Mucosa of stomach (tissue), 1 donor: ENCODE results near the gene RAMACL.

ENCODE experiments used
- H3K27me3 ChIP-seq: one replicate; pipeline ENCODE4 v1.7.0; 2013; ENCODE audit warnings: mild to moderate bottlenecking, low read length; ENCODE audit not compliant: control insufficient read depth, insufficient read depth
- H3K36me3 ChIP-seq: one replicate; pipeline ENCODE4 v1.7.0; 2013; ENCODE audit warnings: low read length; ENCODE audit not compliant: control insufficient read depth, insufficient read depth
- H3K4me1 ChIP-seq: one replicate; pipeline ENCODE4 v1.7.0; 2013; ENCODE audit warnings: mild to moderate bottlenecking, low read length; ENCODE audit not compliant: control insufficient read depth, insufficient read depth
- H3K4me3 ChIP-seq: one replicate; pipeline ENCODE4 v1.7.0; 2013; ENCODE audit warnings: low read length
- H3K9ac ChIP-seq: one replicate; pipeline ENCODE4 v1.7.0; 2013; ENCODE audit warnings: mild to moderate bottlenecking, low read length, moderate library complexity
- H3K9me3 ChIP-seq: one replicate; pipeline ENCODE4 v1.7.0; 2013; ENCODE audit warnings: mild to moderate bottlenecking, low read length, moderate library complexity; ENCODE audit not compliant: control insufficient read depth
- donor health status: Pancreatic carcinoma.

RAMACL gene

DNA sequence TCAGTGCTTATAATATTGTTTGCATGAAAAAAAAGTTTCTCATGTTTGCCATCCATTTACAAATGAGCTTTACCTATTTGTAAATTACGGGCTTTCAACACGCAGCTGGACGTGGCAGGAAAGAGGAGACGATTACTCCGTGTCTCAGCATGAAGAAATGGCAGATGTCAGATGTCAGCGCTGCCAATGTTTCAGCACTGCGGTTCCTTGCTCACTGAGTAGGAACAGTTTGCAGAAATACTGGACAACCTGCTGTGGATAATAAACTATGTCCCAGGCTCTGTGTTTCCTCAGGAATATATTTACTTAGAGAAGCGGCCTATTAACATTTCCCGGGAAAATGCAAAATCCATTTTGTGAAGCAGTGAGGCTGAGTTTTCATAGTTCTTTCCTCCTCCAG, 22.7 kb downstream of the RAMACL start:
- Histone ChIP-seq H3K36me3 (no peaks in the 10 kb centered on the region), H3K27me3 (no peaks in the 10 kb centered on the region), H3K4me3 (no peak overlapping the region), H3K4me1 (no peaks in the 10 kb centered on the region), H3K9me3 (no peaks in the 10 kb centered on the region), H3K9ac (no peak overlapping the region)

DNA sequence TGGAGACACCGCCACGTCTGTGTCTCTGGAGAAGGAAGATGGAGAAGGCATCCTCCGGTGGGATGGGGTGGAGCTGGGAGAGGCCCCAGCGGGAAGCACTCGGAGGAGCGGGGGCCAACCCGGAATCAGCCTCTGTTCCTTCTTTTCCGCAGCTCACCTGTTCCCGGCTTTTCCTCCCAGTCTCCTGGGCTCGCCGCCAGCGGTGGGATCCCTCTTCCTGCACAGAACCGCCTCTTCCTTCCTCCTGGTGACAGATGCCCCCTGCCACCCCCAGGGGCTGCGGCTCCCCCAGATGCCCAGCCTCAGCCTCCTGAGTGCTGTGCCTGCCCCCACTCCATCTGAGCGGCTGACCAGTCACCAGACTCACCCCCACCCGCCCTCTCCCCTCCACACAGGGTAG, 23.3 kb downstream of the RAMACL start:
- Histone ChIP-seq H3K9ac (no peak overlapping the region), H3K27me3 (no peaks in the 10 kb centered on the region), H3K4me1 (no peaks in the 10 kb centered on the region)

DNA sequence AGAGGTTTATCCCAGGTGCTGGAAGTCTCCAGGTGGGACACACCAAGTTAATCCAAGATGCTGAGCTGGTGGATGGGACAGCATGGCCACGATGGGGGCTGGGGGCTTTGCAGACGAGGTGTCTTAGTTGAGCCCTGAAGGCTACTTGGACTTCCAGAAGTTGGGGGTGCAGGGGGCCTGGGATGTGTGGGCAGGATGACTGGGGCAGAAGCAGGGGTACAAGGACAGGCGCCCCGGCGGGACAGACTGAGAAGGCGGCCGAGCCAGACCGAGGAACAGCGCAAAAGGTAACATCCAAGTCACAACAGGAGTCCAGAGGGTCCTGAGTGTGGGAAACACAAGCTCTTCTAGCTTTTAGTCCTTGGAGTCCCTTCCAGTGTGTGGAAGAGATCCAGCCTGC, 23.8 kb downstream of the RAMACL start:
- H3K4me1 ChIP-seq: no peaks in the 10 kb centered on the region
- H3K9me3 ChIP-seq: no peaks in the 10 kb centered on the region
- no peaks in the 10 kb centered on the region for H3K36me3 ChIP-seq
- H3K4me3 ChIP-seq: no peak overlapping the region
- no peak overlapping the region for H3K9ac ChIP-seq
- H3K27me3 ChIP-seq: no peaks in the 10 kb centered on the region

More for the DNA sequence above, 23.3 kb downstream of the RAMACL start:
- Histone ChIP-seq H3K36me3 (no peaks in the 10 kb centered on the region), H3K4me3 (no peak overlapping the region), H3K9me3 (no peaks in the 10 kb centered on the region)

DNA sequence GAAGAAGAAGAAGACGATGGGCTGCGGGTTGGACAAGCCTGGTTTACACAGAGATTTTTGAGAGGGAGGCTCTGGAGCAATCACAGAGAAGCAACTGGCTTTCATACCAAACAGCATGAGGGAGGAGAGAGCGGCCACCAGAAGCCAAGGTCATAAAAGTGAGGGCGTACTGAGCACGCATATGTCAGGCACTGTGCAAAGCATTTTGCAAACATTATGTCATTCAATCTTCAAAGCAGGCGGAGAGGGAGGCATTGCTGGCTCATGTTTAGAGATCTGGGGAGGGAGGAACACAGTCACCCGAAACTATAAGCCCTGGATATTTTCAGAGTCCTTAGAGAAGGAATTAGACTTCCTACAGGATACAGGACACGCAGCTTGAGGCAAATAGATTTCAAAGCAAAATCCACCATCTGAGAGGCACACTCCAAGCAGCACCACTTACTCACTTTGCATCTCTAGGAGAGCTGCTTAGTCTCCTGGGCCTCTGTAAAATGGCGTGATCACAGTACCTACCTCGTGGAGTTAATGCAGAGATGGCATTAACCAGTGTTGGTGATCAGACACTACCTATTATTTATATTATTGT, 24.6 kb downstream of the RAMACL start:
- Histone ChIP-seq H3K9me3 (no peaks in the 10 kb centered on the region), H3K36me3 (no peaks in the 10 kb centered on the region), H3K9ac (no peak overlapping the region), H3K4me1 (peaks cover under 1% of the 10 kb centered on the region), H3K27me3 (no peaks in the 10 kb centered on the region), H3K4me3 (no peak overlapping the region)

DNA sequence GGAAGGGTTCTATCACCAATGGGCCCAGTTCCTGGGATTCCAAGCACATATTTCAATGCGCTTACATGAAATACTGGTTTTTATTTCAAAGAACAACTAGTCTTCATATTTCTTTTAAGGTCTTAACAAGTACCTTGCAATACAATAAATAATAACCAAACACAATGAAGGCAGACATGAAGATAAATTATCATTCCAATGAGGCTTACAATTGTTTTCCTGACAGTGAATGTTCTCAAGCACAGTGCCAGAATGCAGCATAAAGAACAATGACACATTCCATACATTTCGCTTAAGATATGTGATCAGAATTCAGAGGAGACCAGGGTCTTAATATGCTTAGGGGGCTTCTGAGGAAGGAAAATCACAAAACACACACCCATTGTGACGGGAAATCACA, 26.3 kb downstream of the RAMACL start:
- H3K36me3 ChIP-seq: no peaks in the 10 kb centered on the region
- no peak overlapping the region for H3K9ac ChIP-seq
- no peaks in the 10 kb centered on the region for H3K9me3 ChIP-seq
- peaks cover 11% of the 10 kb centered on the region for H3K4me1 ChIP-seq
- H3K4me3 ChIP-seq: no peak overlapping the region
- H3K27me3 ChIP-seq: no peaks in the 10 kb centered on the region

DNA sequence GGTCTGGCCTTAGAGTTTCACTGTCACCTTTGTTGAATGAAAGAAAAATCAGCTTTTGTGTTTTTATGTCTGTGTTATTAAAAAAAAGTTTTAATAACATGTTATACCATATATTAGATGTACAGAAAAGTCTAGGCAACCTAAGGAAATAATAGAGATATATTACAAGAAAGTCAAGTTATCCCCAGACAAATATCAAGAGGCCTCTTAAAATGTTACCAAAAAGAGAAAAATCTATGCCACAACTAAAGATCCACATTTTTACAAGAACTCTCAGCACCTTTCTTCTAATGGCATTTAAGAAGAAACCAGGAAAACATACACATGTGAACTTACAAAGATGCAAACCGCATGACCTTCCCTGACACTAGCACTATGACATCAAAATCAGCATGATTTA, 26.8 kb downstream of the RAMACL start:
- Histone ChIP-seq H3K27me3 (no peaks in the 10 kb centered on the region), H3K36me3 (no peaks in the 10 kb centered on the region), H3K4me1 (peaks cover 11% of the 10 kb centered on the region), H3K9ac (no peak overlapping the region), H3K9me3 (no peaks in the 10 kb centered on the region), H3K4me3 (no peak overlapping the region)

DNA sequence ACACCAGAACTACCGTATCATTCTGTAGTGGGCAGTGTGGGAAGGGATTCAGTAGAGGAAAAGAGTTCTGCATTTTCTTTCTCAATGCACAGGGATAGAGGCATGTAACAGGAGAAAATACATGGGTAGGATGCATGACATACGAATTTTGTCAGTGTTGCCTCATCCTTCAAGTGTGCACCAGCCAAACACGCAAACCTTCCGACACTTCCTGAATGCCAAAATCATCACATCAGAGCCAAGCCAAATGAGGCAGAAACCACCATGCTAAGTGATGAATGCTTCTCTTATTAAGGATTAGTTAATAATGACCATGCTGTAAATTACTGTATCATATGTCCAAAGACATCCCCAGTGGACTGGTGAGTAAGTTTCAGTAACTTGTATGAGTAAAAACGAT, 27.3 kb downstream of the RAMACL start:
- H3K9ac ChIP-seq: no peak overlapping the region
- H3K4me1 ChIP-seq: peaks cover 11% of the 10 kb centered on the region
- H3K27me3 ChIP-seq: no peaks in the 10 kb centered on the region
- no peaks in the 10 kb centered on the region for H3K9me3 ChIP-seq
- H3K4me3 ChIP-seq: no peak overlapping the region
- H3K36me3 ChIP-seq: no peaks in the 10 kb centered on the region

DNA sequence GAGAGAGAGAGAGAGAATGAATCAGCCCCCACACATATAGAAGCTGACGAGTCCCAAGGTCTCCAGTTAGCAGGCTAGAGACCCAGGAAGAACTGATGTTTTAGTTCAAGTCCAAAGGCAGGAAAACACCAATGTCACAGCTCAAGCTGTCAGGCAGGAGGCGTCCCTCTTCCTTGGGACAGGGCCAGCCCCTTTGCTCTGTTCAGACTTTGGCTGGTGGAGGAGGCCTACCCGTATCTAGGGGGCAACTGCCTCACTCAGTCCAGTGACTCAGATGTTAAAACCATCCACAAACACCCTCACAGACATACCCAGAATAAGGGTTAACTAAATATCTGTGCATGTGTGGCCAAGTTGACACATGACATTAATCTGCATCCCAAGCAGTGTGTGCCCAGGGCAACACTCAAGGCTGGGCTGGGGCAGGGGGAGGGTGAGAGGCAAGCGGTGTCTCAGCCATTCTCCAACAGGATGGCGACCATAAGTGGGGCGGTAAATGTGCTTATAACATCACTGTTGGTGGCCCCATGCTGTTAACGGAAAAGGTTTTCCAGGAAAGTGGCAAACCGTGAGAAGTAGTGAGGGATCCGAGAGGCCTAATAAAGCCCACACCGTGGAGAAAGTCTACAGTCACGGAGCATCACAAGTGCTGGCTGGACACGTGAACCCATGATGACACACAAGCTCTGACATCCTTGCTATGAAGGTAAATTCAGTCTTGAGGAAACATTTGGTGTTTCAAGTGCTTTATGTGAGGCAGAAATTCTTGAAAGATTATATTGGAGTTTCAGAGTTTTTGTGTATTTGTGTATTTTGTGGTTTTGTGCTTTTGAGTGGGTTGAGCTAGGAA, 28.1 kb downstream of the RAMACL start:
- Histone ChIP-seq H3K36me3 (no peaks in the 10 kb centered on the region), H3K9ac (no peak overlapping the region), H3K4me1 (peaks cover 11% of the 10 kb centered on the region), H3K9me3 (no peaks in the 10 kb centered on the region), H3K4me3 (no peak overlapping the region), H3K27me3 (no peaks in the 10 kb centered on the region)

DNA sequence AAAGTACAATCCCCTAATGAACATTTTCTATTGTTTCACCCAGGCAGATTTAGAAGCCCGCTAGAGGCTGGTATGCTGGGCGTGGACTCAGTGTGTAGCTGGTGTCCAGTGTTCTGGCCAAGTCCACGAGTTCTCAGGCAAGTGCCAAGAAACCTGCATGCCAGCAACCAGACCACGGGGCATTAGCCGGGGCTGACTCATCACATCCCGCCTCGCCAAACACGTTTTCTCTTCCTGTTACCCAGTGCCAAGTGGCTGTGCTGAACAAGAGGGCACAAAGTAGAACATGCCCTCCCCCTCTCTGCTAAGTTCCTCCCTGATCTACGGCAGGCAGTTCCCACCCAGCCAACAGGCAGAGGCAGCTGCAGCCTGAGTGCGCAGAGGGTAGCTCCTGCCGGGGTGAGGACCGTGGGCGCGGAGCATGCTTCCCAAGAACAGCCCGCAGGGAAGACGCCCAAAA, 29.6 kb downstream of the RAMACL start:
- Histone ChIP-seq H3K9ac (peak overlapping the region; percentile 44), H3K4me3 (peak overlapping the region; percentile 3), H3K9me3 (no peaks in the 10 kb centered on the region), H3K36me3 (no peaks in the 10 kb centered on the region), H3K27me3 (no peaks in the 10 kb centered on the region), H3K4me1 (peaks cover 11% of the 10 kb centered on the region)

DNA sequence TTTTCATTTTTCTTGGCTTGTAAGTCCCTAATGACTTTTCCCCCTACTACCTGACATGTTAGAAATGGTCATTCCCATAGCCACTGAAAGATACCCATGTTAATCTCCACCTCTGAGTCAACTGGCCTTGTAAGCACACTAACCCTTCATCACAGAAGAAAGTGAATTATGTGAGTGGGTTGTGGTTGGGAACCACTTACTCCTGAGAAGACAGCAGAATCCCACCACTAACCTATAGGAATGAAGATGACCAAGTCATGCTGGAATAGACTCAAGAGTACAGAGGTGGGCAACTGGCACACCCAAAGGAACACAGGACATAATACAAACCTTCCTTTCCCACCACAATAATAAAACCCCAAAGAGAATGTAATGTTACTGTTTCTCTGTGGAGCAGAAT, 30.1 kb downstream of the RAMACL start:
- Histone ChIP-seq H3K27me3 (no peaks in the 10 kb centered on the region), H3K4me1 (peaks cover 11% of the 10 kb centered on the region), H3K36me3 (no peaks in the 10 kb centered on the region), H3K9me3 (no peaks in the 10 kb centered on the region), H3K9ac (no peak overlapping the region), H3K4me3 (no peak overlapping the region)

DNA sequence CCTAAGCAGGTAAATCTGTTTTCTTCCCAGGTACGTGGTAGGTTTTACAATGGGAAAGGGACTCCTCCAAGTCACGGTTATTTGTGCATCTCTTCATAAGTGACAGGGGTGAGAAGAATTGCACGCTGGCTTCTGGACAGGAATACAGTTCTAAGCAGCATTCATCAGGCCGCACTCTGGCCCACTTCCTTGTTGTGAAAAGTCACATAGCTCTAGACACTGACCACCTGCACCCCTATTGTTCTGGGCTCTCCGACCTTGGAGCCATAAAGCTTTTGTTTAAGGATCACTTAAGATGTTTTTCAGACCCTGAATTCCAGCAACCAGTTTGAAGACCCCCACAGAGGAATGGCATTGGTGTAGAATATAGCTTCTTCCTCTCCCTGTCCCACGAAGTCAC, 31.4 kb downstream of the RAMACL start:
- H3K4me1 ChIP-seq: peaks cover 11% of the 10 kb centered on the region
- no peak overlapping the region for H3K9ac ChIP-seq
- no peak overlapping the region for H3K4me3 ChIP-seq
- H3K36me3 ChIP-seq: no peaks in the 10 kb centered on the region
- H3K9me3 ChIP-seq: no peaks in the 10 kb centered on the region
- no peaks in the 10 kb centered on the region for H3K27me3 ChIP-seq

DNA sequence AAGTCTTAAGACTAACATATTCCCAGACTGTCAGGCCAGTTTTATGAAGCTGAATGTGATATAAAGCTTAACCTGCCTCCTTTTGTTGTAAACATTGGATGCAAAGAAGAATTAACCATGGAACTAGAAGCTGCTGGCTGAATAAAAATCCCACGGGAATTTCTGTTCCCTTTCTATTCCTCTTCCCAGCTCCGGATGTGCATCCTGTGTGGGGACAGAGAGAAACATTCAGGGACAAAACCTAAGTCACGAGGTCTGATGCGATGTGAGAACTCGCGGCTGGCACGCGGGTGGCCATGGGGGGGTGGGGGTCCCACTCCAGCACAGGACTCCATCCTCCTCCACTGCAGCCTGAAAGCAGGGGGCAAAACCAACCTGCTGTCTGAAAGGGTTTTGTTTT, 32.2 kb downstream of the RAMACL start:
- Histone ChIP-seq H3K4me1 (peaks cover 11% of the 10 kb centered on the region), H3K4me3 (no peak overlapping the region), H3K36me3 (no peaks in the 10 kb centered on the region), H3K27me3 (no peaks in the 10 kb centered on the region), H3K9ac (no peak overlapping the region), H3K9me3 (no peaks in the 10 kb centered on the region)
